Peyer's patch (tissue), 4 donors: ENCODE measurements around the gene ELL.

Experiments used
- POLR2A ChIP-seq, 2 donors: fragments of 450-650 bp; IDR thresholded peaks; one replicate each; pipeline ENCODE4 v1.5.1; 2017; ENCODE audit warnings: antibody characterized with exemption in 2 of 2, mild to moderate bottlenecking in 2 of 2, moderate library complexity in 2 of 2
- TF ChIP-seq, protein P1 (sequence below), 6 experiments: fragments of 450-650 bp in 4 of 6; fragments of 200-600 bp in 2 of 6; sonication (generic) in 1 of 6; IDR thresholded peaks; one replicate each; pipeline ENCODE4 v1.5.1; 2017 to 2019; ENCODE audit warnings: antibody characterized with exemption in 6 of 6, mild to moderate bottlenecking in 3 of 6, moderate library complexity in 1 of 6

DNA sequence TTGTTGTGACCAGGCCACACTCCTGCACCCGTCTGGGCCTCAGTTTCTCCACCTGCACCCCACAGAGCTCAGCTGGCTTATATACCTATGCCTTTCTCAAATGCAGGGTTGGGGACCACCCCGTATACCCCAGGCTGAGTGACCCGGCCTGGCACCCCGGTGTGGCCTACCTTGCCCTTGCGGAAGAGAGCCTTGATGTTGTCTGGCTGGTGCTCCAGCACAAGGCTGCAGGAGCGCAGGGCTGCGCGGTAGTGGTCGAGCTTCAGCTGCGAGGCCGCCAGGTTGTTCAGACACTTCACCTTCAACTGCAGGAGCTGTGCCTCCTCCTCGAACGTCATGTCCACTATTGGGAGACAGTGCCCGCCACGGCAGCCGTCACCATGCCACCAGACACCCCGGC is 15.6 kb upstream of the ELL start:
- TF ChIP-seq, protein P1, sequence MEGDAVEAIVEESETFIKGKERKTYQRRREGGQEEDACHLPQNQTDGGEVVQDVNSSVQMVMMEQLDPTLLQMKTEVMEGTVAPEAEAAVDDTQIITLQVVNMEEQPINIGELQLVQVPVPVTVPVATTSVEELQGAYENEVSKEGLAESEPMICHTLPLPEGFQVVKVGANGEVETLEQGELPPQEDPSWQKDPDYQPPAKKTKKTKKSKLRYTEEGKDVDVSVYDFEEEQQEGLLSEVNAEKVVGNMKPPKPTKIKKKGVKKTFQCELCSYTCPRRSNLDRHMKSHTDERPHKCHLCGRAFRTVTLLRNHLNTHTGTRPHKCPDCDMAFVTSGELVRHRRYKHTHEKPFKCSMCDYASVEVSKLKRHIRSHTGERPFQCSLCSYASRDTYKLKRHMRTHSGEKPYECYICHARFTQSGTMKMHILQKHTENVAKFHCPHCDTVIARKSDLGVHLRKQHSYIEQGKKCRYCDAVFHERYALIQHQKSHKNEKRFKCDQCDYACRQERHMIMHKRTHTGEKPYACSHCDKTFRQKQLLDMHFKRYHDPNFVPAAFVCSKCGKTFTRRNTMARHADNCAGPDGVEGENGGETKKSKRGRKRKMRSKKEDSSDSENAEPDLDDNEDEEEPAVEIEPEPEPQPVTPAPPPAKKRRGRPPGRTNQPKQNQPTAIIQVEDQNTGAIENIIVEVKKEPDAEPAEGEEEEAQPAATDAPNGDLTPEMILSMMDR (IDR thresholded peaks at IDR 0.05) = no peak
- TF ChIP-seq POLR2A (IDR thresholded peaks at IDR 0.05) = no peak
